C4-2B (cell line): ENCODE measurements around the gene ZNF32.

Experiments
- H3K27ac ChIP-seq: fragments of 450-650 bp; 2 replicates; pipeline ENCODE4 v1.5.1; 2017
- CTCF ChIP-seq: fragments of 450-650 bp; conservative IDR thresholded peaks from 2 replicates; pipeline ENCODE4 v1.5.1; 2017; ENCODE audit warnings: mild to moderate bottlenecking
- ZFX ChIP-seq: fragments of 450-650 bp; IDR thresholded peaks from 2 replicates; pipeline ENCODE4 v1.6.1; 2017

The ZNF32 gene

GRCh38 chr10:43595739-43596298 lies 52.9 kb downstream of the ZNF32 start:
- H3K27ac ChIP-seq, result no peak overlapping the region
- TF ChIP-seq CTCF (no peak), ZFX (no peak)

GRCh38 chr10:43594944-43595589 lies 53.6 kb downstream of the ZNF32 start:
- H3K27ac ChIP-seq, result no peak overlapping the region
- TF ChIP-seq ZFX, result no peak
- no peak for TF ChIP-seq CTCF
